Erythroblast (primary cell): ENCODE measurements around the gene PPM1G.

Experiments used
- GATA1 ChIP-seq: IDR thresholded peaks from 2 replicates; pipeline ENCODE4 v1.6.1; 2011; ENCODE audit warnings: low read depth, mild to moderate bottlenecking, control low read depth, low read length, moderate library complexity
- POLR2A ChIP-seq: IDR thresholded peaks from 2 replicates; pipeline ENCODE4 v1.6.1; 2011; ENCODE audit warnings: mild to moderate bottlenecking, low read length

DNA sequence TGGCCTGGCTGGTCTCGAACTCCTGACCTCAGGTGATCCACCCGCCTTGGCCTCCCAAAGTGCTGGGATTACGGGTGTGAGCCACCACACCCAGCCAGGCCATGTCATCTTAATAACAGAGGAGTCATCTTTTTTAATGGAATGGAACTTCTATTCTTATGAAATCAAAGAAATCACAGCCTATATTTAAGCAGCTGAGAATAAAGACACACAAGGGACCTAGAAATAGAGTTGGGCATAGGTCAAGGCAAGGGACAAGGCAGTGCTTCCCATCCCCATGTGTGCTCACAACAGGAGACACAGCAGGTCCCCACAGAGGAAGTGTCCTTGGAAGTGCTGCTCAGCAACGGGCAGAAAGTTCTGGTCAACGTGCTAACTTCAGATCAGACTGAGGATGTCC lies 35.8 kb downstream of the PPM1G start:
- TF ChIP-seq POLR2A: no peak
- TF ChIP-seq GATA1: no peak
